Measurements from ENCODE around the gene ERC1.
"Not testable (repeated sequence)": the region's sequence is repeated elsewhere in the genome, so short reads cannot be mapped to it uniquely, and the experiment has no call there.

The ERC1 gene

DNA sequence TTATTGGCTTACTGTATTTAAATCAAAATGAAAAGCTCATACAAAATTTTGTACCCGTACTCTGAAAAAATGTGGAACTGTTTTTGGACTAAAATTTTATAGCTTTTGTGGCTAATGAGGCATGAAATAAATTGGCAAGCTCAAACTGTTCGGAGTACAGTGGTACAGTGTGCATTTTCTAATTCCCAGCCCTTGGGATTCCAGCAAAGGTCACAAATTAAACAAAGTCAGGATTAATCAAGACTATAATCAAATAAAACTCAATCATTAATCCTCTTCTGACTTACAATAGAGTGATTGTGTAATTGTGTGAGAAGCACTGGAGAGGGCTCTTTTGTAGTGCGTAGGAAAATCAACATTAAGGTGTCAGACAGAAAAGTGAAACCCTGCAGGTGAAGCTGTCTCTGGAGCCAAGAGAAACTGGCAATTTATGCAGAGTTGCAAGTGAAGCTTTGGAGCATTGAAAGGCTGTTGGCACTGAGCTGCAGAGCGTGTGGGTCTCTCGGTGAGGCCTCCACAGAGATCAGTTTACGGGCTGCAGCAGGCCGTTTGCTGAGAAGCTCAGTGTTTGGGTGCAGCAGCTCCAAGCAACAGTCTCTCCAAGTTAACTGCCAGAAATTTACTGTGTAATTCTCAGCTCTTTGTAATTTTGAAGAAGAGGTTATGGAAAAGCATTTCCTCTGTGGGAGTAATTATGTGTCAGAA is 327.5 kb downstream of the ERC1 start:
- no peak for DNase-seq (ENCODE audit: low read depth in 2 of 2)

DNA sequence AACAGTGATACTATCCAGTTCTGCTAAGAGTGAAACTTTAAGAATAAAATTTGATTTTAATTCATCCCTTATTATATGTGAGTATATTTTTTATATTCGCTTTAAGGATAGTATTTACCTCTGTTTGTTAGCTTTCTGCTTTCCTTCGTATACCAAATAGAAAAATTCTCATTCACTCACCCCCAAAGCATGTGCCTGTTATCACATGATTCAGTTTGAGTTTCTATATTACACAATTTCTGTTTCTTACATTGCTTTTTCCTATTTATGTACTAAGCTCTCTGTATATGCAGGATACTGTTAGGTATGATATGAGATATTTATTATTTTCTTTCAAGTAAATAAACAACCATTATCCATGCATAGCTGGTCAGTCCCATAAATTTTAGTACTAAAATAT is 328.2 kb downstream of the ERC1 start:
- DNase-seq (ENCODE audit: low read depth in 2 of 2) = no peak

DNA sequence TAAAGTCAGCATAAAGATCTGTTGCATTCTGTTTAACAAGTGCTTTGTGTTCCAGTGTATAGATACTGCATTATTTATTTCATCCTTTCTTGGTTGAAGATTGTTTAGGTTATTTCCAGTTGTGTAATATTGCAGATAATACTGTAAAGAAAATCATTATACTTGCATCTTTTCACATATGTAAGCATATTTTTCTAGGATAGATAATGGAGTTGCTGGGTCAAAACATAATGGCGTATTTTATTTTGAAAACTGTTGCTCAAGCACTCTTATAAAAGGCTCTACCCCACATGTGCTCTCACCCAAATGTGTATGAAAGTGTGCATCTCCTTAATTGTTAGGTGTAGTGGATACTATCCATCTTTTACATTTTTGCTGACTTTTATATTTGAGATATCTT is 329.0 kb downstream of the ERC1 start:
- no peak for DNase-seq (ENCODE audit: low read depth in 2 of 2)

DNA sequence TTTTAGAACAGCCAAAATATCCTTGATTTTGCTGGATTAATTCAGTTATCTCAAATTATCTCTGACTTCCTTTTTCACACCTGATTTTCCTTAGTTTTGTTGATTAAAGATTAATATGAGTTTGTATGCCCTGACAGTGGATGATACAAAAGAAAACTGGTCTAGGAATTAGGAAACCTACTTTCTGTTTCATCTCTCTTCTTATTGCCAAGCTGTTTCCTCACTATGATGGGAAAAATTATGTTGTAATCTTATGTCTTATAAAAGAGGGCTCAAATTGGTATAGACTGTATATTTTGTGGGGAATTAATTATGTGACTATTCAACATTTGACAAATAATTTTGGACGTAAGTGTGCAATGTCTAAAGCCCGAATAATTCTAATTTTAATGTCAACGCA is 331.8 kb downstream of the ERC1 start:
- DNase-seq (ENCODE audit: low read depth in 2 of 2) = no peak

DNA sequence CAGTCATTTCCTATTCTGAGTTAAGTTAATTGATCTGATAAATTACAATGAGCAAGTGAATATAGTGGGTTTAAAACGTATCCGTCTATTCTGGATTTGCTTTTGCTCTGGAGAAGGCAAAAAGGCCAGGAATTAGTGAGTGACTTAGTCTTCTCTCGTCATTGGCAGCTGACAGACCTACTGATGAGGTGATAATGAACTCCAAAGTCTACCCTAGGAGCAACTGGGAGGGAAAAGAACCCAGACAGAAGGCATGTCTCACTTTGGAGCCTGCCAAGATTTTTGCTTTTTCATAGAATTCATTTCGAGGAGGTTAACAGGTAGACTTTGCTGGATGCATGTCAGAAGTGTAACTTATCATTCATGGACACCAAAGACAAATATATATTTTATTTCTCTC is 333.1 kb downstream of the ERC1 start:
- DNase-seq (ENCODE audit: low read depth in 2 of 2) = no peak

DNA sequence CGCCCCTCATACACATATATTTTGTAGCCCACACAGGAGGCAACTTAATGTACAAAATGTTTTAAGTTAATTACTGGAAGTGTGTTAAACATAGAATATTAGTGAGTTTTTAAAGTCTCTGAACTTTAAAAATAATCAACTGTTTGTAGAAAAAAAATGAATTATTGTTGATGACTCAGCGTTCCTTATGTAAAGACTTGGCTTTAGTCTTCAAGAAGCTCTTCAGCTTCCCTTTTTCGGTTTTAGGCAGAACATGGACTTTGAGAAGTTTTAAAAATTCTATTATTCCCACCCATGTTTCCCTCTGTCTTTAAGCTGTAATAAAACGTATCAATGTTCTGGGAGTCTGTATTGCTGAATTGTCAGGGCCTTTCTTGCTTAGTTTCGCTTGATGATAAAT is 333.9 kb downstream of the ERC1 start:
- no peak for DNase-seq (ENCODE audit: low read depth in 2 of 2)

DNA sequence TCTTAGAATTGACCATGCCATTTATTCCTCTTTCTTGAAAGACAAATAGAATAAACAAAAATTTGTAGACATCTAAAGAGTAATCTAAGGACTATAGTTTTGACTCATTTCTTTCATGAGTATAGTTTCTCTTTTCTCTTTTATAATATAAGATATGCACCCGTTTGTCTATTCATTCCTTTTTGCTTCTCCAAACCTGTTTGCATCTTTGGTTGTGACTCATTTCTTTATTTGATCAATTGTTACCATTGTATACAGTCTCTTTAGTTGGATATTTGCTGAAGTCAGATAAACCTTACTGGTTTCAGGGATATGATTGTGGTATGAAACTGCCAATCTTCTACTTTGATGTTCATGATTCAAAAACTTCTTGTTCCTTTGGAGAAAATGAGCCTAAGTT is 334.6 kb downstream of the ERC1 start:
- no peak for DNase-seq (ENCODE audit: low read depth in 2 of 2)

DNA sequence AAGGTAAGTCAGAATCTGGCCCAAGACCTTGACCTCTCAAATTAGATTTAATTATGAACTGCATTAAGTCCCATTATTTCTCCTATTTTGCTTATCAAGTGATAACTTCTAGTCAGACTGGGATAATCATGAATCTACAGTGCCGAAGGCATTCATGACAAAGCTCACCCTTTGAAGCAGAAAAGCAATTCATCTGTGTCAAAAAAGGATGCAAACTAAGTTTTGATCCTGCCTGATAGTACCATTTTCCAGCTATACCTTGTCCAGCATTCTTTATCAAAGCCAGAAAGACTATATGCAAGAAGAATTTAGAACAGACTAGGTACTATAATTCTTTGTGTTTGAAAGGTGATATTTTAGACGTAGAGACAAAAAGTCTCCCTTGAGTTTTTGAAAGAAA is 335.2 kb downstream of the ERC1 start:
- DNase-seq (ENCODE audit: low read depth in 2 of 2) = no peak

DNA sequence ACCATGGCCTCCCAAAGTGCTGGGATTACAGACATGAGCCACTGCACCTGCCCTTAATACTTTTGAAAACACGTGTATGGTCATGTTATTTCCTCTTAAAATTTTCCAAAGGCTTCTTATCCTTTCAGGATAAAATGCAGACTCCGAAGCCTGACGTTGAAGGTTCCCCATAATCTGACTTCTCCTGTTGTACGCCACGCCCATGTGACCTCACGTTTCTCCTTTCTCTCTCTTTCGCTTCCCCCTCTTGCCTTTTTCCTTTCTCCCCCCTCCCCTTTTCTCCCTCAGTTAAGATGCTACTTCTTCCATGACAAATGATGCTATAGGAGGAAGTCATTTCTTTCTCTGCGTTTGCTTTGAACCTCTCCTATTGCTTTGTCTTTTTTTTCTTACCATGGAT is 337.4 kb downstream of the ERC1 start:
- no peak for DNase-seq (ENCODE audit: low read depth in 2 of 2)

DNA sequence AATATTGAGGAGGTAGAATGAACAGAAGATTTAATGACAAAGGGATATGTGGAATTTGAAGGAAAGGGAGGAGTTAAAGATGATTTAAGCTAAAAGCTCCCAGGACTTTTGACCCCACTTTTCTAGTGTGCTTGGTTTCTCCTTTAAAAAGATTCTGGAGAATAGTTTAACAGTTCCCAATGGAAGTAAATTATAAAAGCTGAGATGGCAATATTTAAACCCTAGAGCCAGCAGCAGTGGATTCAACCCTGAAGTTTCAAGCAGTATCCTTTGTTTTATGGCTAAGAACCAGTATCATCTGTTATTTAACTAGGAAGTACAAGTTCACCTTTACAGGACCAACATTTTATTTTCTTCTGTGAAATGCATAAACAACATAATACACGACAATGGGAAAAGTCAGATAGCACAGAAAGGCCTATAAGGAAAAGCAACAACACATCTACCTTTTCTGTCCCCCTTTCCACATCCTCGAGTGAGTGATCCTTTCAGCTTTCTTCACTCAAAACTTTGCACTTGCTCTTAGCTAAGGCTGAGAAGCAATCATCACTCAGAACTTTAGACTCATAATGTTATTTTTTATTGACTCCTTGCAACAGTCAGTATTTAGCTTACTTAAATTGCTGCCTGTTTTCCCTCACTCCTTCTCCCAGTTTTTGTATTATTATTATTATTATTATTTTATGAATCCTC is 338.9 kb downstream of the ERC1 start:
- DNase-seq (ENCODE audit: low read depth in 2 of 2) = no peak

DNA sequence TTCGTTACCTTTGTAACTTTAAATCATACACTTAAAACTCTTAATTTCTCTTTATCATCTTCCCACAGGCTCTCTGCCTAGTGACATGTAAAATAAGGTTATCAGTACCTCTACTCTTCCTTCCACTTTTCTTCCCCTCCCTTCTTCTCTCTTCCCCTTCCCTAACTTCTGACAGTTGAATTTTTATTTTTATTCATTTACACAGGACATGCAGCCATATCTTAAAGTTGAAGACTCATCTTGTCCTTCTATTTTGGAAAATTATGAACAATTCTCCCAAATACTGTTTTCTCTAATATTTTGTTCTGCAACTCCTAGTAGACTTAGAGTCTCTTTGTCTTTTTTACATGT is 339.4 kb downstream of the ERC1 start:
- no peak for DNase-seq (ENCODE audit: low read depth in 2 of 2)

DNA sequence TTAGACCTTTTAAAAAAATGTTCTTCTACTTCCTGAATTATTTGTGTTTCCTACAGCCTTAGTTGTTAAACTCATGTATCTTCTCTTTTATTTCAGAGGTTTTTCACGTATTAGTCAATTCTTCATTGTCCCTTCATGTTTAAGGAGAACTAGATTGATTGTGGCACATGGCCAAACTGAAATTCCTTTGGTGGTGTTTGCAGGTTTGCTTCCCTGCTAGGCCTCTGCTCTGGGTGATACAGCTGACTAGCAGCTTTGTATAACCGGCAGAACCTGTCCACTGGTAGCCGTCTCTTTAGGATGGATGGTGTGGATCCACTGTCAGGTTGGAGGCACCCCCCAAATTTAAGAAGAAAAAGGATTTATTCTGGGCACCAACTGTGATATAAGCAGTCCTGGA is 341.3 kb downstream of the ERC1 start:
- no peak for DNase-seq (ENCODE audit: low read depth in 2 of 2)

DNA sequence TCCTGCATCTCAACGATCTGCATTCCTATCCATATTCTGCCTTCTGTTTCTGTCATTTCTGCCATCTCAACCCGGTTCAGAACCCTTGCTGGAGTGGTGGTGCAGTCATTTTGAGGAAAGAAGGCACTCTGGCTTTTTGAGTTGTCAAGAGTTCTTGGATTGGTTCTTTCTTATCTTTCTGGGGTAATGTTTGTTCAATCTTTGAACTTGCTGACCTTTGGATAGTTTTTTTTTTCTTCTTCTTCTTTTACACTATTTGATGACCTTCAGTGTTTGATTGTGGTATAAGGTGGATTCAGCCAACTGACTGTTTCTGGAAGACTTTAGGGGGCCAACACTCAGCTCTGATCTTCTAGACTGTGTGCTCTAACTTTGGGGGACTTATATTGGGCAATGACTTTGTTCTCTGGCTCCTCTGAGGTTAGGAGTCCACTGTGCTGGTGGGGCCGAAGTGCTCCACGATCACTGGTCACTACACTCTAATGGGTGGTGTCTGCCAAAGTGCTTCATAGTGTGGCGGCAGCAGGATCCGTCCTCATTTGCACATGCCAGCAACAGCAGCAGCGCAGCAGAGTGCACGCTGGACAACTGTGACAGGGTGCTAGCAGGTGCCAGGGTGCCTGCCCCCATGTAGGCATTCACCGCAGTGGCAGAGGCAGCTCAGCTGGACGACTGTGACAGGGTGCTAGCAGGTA is 347.6 kb downstream of the ERC1 start:
- DNase-seq (ENCODE audit: low read depth in 2 of 2) = no peak

DNA sequence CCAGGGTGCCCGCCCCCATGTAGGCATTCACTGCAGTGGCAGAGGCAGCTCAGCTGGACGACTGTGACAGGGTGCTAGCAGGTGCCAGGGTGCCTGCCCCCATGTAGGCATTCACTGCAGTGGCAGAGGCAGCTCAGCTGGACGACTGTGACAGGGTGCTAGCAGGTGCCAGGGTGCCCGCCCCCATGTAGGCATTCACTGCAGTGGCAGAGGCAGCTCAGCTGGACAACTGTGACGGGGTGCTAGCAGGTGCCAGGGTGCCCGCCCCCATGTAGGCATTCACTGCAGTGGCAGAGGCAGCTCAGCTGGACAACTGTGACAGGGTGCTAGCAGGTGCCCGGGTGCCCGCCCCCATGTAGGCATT is 348.1 kb downstream of the ERC1 start:
- DNase-seq (ENCODE audit: low read depth in 2 of 2) = not testable (repeated sequence)

DNA sequence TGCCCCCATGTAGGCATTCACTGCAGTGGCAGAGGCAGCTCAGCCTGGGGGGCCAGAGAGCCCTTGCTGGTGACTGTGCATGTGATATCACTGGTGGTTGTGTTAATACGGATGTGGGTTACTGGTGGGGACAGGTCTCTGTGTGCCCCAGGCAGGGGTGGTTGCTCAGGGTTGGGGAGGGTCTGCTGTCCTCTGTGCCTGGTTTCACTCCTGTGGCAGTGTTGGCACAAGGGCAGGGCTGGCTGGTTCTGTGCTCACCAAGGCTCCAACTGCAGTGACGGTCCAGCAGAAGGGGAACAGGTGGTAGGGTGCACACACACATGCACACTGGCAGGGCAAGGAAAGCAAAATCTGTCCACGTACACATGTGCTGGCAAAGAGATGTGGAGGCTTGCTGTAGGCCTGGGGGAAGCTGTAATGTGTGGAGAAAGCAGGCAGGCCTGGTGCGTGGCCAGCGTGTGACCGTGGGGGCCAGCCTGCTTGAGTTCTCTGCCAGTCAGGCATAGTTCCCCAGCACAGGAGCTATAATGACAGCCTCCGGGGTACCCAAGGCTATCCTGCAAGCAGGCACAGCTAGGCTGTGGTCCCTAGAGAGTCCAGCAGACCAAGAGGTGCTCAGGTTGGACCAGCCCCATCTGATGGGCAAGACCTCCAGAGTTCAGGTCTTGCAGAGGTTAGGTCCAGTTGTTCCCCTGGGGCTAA is 348.7 kb downstream of the ERC1 start:
- DNase-seq (ENCODE audit: low read depth in 2 of 2) = no peak

DNA sequence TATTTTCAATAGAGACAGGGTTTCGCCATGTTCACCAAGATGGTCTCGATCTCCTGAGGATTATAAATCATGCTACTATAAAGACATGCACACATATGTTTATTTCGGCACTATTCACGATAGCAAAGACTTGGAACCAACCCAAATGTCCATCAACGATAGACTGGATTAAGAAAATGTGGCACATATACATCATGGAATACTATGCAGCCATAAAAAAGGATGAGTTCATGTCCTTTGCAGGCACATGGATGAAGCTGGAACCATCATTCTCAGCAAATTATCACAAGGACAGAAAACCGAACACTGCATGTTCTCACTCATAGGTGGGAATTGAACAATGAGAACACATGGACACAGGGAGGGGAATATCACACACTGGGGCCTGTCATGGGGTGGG is 350.2 kb downstream of the ERC1 start:
- DNase-seq (ENCODE audit: low read depth in 2 of 2) = not testable (repeated sequence)

DNA sequence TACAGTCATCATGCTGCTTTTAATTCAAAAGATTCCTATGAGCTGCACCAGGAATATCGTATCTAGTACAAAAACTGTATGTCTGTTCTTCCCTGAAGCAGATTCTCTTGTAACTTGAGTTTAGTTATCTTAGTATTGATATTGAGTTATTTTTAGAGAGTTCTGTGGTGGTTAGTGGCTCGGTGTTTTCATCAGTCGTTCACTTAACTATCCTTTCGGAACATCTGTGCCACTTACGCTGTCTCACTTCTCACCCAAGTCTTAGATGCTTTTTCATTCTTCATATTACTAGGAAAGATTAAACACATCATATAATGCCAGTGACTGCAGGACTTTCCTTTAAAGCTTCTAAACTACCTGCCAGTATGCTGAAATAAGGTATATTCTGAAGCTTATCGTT is 352.4 kb downstream of the ERC1 start:
- no peak for DNase-seq (ENCODE audit: low read depth in 2 of 2)

DNA sequence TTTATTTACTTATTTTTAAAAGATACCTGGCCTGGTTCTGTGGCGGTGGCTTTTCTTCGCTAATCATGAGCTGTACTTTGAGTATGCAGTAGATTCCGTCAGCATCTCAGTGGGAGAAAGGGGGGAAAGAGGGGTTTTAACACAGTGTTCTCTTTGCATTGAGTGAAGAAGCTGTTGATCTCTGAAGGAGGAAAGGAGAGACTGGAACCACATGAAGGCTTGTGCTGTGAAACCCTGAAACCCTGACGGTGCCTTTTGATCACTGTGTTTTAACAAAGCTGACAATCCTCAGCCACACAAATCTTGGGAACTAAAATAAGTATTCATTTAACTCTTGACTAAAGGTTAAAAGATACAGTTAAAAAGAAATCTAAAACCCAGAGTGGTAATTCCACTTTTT is 353.2 kb downstream of the ERC1 start:
- DNase-seq (ENCODE audit: low read depth in 2 of 2) = no peak

DNA sequence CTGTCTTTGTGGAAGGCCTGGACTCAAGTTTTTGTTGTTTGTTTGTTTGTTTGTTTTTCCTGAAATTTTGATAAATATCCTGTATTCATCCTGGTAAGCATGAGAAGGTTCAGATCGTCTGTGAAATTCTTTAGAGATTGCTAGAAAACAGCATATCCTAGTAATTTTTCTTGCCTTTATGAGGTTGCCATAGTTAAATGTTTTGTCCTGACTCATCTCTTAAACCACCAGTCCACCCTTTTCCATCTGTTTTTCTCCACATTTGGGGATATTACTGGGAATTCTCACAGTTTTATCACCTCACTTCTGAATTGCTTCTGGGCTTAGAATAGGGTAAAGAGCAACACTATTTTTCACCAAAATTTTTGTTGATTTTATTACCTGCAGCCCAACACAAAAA is 355.1 kb downstream of the ERC1 start:
- DNase-seq (ENCODE audit: low read depth in 2 of 2) = no peak

DNA sequence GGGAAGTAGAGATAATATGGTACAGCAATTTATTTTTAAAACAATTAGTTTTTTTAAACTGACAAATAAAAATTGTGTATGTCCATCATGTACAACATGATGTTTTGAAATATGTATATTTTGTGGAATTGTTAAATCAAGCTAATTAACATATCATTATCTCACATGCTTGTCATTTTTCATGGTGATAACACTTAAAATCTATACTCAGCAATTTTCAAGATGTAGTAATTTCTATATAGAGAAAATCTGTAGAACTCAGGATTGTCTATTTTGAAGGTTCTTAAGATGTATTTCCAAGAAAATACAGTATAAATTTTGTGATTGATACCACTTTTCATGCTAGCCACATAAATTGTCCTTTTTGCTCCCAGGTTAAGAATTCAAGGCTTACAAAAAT is 356.3 kb downstream of the ERC1 start:
- no peak for DNase-seq (ENCODE audit: low read depth in 2 of 2)

DNA sequence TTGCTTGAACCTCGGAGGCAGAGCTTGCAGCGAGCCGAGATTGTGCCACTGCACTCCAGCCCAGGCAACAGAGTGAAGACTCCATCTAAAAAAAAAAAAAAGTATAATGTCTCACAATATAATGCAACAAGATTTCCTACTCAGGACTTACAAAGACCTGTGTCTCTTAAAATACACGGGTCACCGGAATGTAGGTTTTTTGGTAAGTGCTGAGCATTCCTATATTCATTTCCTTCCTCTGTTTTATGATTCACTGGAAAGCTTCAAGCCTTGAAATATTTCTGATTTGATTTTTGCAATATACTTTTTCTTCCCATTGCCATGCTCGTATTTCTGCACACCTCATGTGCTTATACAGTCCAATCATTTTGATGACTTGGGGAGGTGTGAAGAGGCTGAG is 357.6 kb downstream of the ERC1 start:
- no peak for DNase-seq (ENCODE audit: low read depth in 2 of 2)

DNA sequence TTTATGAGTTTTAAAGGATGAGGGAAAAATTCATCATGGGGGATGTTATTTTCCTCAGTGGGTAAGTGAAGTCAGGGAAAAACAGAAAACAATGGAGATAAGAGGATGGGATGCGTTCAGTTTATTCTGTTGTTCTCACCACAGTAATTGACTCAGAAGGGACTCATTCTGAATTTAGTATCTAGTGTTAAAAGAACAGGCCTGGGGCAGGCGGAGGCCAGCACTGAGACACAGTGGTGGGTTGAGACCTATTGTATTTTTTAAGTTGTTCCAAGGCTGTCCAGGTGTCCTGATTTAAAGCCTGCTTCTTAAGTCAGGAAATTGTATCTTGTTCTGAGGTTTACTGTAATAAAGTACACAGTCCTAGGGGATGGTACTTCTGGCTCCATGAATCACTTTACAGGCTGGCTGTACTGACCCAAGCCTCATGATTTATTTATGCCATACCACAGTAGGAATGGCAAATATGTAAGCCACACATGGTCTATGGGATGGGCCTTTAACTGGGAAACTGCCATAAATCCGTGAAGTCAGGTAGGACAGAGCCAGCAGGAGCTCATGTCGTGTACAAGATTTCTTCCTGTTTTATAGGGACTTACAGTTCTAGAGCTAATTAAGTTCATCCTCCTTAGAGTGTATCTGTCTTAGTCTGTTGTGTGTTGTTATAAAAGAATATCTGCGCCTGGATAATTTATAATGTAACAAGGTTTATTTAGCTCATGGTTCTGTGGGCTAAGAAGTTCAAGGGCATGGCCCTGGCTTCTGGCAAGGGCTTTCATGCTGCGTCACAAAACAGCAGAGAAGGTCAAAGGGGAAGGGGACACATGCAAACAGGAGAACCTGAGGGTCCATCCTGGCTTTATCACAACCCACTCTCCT is 359.3 kb downstream of the ERC1 start:
- no peak for DNase-seq (ENCODE audit: low read depth in 2 of 2)
